Liver (tissue), 9 donors: ENCODE results near the gene FLOT2. TPM values are rescaled to one million over a fixed set of nuclear protein-coding genes. Genes with fewer than 3 reads are reported as not detected.

Experiments
- DNase-seq: peaks from one replicate; pipeline ENCODE4 v3.0.0-alpha.2; 2017; ENCODE audit warnings: low spot score
- H3K27ac ChIP-seq, 2 donors: one replicate each; pipeline ENCODE4 v1.7.0; 2013; ENCODE audit warnings: inconsistent platforms in 2 of 2, low read length in 2 of 2, control low read depth in 1 of 2, low read depth in 1 of 2, mild to moderate bottlenecking in 1 of 2
- H3K27me3 ChIP-seq, 4 donors: one replicate each; pipeline versions ENCODE4 v1.6.1 to v1.7.0; 2013; ENCODE audit warnings: low read length in 3 of 4, inconsistent platforms in 1 of 4, mild to moderate bottlenecking in 1 of 4, moderate library complexity in 1 of 4; ENCODE audit not compliant: control insufficient read depth in 4 of 4, insufficient read depth in 4 of 4
- H3K36me3 ChIP-seq, 4 donors: one replicate each; pipeline versions ENCODE4 v1.6.1 to v1.7.0; 2013; ENCODE audit warnings: low read length in 3 of 4, mild to moderate bottlenecking in 3 of 4, low read depth in 1 of 4, moderate library complexity in 1 of 4; ENCODE audit not compliant: control insufficient read depth in 4 of 4, insufficient read depth in 3 of 4
- H3K4me1 ChIP-seq, 4 donors: one replicate each; pipeline versions ENCODE4 v1.6.1 to v1.7.0; 2013; ENCODE audit warnings: low read length in 3 of 4, mild to moderate bottlenecking in 3 of 4, moderate library complexity in 1 of 4; ENCODE audit not compliant: control insufficient read depth in 4 of 4, insufficient read depth in 4 of 4
- H3K4me3 ChIP-seq, 3 donors: one replicate each; pipeline versions ENCODE4 v1.6.1 to v1.7.0; 2013; ENCODE audit warnings: low read length in 3 of 3, control low read depth in 1 of 3, low read depth in 1 of 3, mild to moderate bottlenecking in 1 of 3
- H3K9ac ChIP-seq, 2 donors: one replicate each; pipeline ENCODE4 v1.7.0; 2013; ENCODE audit warnings: low read length in 2 of 2, mild to moderate bottlenecking in 2 of 2, moderate library complexity in 2 of 2, control low read depth in 1 of 2, low read depth in 1 of 2
- H3K9me3 ChIP-seq, 4 donors: one replicate each; pipeline versions ENCODE4 v1.6.1 to v1.7.0; 2013; ENCODE audit warnings: low read length in 3 of 4; ENCODE audit not compliant: control insufficient read depth in 4 of 4
- ATF3 ChIP-seq: IDR thresholded peaks from 2 replicates; pipeline ENCODE4 v1.6.1; 2016; ENCODE audit warnings: antibody characterized with exemption
- EGR1 ChIP-seq, 2 donors: IDR thresholded peaks; 2 replicates each; pipeline ENCODE4 v1.6.1; 2016 to 2018; ENCODE audit warnings: antibody characterized with exemption in 2 of 2, low read depth in 2 of 2
- FOXA1 ChIP-seq: IDR thresholded peaks from 2 replicates; pipeline ENCODE4 v1.6.1; 2016; ENCODE audit warnings: antibody characterized with exemption
- FOXA2 ChIP-seq: IDR thresholded peaks from 2 replicates; pipeline ENCODE4 v1.6.1; 2016; ENCODE audit warnings: antibody characterized with exemption
- HNF4A ChIP-seq, 2 donors: conservative IDR thresholded peaks; 2 replicates each; pipeline ENCODE4 v1.6.1; 2016; ENCODE audit warnings: antibody characterized with exemption in 2 of 2, mild to moderate bottlenecking in 2 of 2
- HNF4G ChIP-seq: IDR thresholded peaks from 2 replicates; pipeline ENCODE4 v1.6.1; 2016; ENCODE audit warnings: antibody characterized with exemption
- MAX ChIP-seq: IDR thresholded peaks from 2 replicates; pipeline ENCODE4 v1.6.1; 2016; ENCODE audit warnings: antibody characterized with exemption
- NR2F2 ChIP-seq: IDR thresholded peaks from 2 replicates; pipeline ENCODE4 v1.6.1; 2016; ENCODE audit warnings: antibody characterized with exemption
- RAD21 ChIP-seq, 2 donors: IDR thresholded peaks; 2 replicates each; pipeline ENCODE4 v1.6.1; 2016; ENCODE audit warnings: antibody characterized with exemption in 2 of 2, mild to moderate bottlenecking in 2 of 2
- SP1 ChIP-seq: IDR thresholded peaks from 2 replicates; pipeline ENCODE4 v1.6.1; 2018; ENCODE audit warnings: antibody characterized with exemption, mild to moderate bottlenecking
- TAF1 ChIP-seq: conservative IDR thresholded peaks from 2 replicates; pipeline ENCODE4 v1.6.1; 2016; ENCODE audit warnings: antibody characterized with exemption, mild to moderate bottlenecking
- YY1 ChIP-seq: IDR thresholded peaks from 2 replicates; pipeline ENCODE4 v1.6.1; 2016; ENCODE audit warnings: antibody characterized with exemption, mild to moderate bottlenecking
- WGBS: extraction: QIAGEN DNeasy Blood & Tissue Kit; methylation state at CpG from one replicate; pipeline ENCODE4 v1.1.7; 2013; 5-methylcytosine and 5-hydroxymethylcytosine counted together
- polyA plus RNA-seq, 2 donors: library from polyadenylated mRNA; stranded (reverse) in 1 of 2; unstranded in 1 of 2; fragments of 200-250 nt in 1 of 2; fragments of >200 nt in 1 of 2; fragmentation: Nextera tagmentation in 1 of 2; extraction: Ambion mirVana in 1 of 2; gene quantifications; one replicate each; pipeline versions ENCODE4 v1.2.1 to v1.2.3, GENCODE V29; 2013 to 2015
- total RNA-seq, 2 donors: library from RNA; depleted of rRNA; stranded (reverse); fragments of >200 nt; gene quantifications; one replicate each; pipeline ENCODE4 v1.2.3, GENCODE V29; 2014
- TF ChIP-seq, protein P1 (sequence below): fragments of 150-350 bp; IDR thresholded peaks from 2 replicates; pipeline ENCODE4 v1.5.1; 2017; ENCODE audit warnings: improper control_type of control experiment, low read depth, low read length; ENCODE audit not compliant: missing input control
- TF ChIP-seq, protein P2 (sequence below): IDR thresholded peaks from 2 replicates; pipeline ENCODE4 v1.6.1; 2016; ENCODE audit warnings: antibody characterized with exemption
- donor health status: healthy.
- donor health status: healthy.
- donor health status: healthy.
- donor health status: healthy.
- donor health status: healthy.

FLOT2 gene
- total and polyA plus RNA-seq, 4 donors = 61.6 to 100 (median 69.4) TPM

DNA sequence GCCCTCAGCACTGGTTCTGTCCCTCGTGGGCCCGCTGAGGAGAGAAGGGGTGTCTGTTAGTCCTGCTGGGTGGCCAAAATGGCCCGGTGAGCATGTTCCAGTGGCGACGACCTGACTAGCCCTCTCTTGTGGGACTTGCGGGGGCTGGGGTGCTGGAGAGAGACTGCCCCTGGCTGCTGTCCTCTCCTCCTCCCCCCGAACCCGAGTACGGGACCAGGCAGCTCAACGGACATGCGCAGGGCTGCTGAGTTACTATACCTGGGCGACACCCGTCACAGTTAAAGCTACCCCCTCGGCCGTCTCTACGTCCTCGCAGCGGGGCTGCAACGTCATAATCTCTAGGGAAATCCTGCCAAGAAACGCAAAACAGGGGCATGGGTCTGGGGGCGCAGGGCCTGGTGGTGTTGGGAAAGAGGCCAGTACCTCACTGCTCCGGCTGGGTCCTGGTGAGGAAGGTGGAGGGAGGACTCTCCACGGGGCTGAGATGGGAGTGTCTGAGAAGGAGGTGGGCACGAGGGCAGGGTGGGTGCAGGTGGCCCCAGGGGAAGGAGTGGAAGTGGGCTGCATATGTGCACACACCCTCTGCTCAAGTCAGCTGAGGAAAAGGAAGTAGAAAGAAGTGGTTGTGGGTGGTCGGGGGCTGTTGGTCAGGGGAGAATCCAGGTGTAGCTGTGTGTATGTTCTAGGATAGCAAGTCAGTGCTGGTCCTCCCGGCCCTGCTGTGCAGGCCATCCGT lies 13.4 kb downstream of the FLOT2 start:
- no peaks in the 10 kb centered on the region for H3K4me1 ChIP-seq
- DNase-seq = no peak
- no peaks in the 10 kb centered on the region for H3K9me3 ChIP-seq
- no peaks in the 10 kb centered on the region for H3K27me3 ChIP-seq
- H3K4me3 ChIP-seq = no peak overlapping the region
- peaks cover 38 to 64% (median 40%) of the 10 kb centered on the region in 4 donors for H3K36me3 ChIP-seq
- no peak overlapping the region for H3K27ac ChIP-seq
- H3K9ac ChIP-seq = no peak overlapping the region
- WGBS = 92% methylated on average over 27 of the region's 27 CpGs
- TF ChIP-seq ATF3 (no peak), RAD21 (IDR thresholded peaks at IDR 0.05) (no peak), NR2F2 (no peak), TAF1 (no peak), FOXA1 (no peak), MAX (no peak), YY1 (no peak)
- TF ChIP-seq, protein P1, sequence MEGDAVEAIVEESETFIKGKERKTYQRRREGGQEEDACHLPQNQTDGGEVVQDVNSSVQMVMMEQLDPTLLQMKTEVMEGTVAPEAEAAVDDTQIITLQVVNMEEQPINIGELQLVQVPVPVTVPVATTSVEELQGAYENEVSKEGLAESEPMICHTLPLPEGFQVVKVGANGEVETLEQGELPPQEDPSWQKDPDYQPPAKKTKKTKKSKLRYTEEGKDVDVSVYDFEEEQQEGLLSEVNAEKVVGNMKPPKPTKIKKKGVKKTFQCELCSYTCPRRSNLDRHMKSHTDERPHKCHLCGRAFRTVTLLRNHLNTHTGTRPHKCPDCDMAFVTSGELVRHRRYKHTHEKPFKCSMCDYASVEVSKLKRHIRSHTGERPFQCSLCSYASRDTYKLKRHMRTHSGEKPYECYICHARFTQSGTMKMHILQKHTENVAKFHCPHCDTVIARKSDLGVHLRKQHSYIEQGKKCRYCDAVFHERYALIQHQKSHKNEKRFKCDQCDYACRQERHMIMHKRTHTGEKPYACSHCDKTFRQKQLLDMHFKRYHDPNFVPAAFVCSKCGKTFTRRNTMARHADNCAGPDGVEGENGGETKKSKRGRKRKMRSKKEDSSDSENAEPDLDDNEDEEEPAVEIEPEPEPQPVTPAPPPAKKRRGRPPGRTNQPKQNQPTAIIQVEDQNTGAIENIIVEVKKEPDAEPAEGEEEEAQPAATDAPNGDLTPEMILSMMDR = no peak

- Histone ChIP-seq H3K4me1 (no peaks in the 10 kb centered on the region), H3K27ac (no peak overlapping the region), H3K4me3 (no peak overlapping the region), H3K36me3 (peaks cover 37 to 71% (median 45%) of the 10 kb centered on the region in 4 donors), H3K27me3 (no peaks in the 10 kb centered on the region), H3K9me3 (no peaks in the 10 kb centered on the region), H3K9ac (no peak overlapping the region)
- TF ChIP-seq SP1 (no peak), FOXA2 (no peak), HNF4G (no peak), EGR1 (IDR thresholded peaks at IDR 0.05; ENCODE audit: low read depth in 2 of 2) (no peak), HNF4A (conservative IDR thresholded peaks at IDR 0.05) (no peak)
- TF ChIP-seq, protein P1 = no peak
- TF ChIP-seq, protein P2, sequence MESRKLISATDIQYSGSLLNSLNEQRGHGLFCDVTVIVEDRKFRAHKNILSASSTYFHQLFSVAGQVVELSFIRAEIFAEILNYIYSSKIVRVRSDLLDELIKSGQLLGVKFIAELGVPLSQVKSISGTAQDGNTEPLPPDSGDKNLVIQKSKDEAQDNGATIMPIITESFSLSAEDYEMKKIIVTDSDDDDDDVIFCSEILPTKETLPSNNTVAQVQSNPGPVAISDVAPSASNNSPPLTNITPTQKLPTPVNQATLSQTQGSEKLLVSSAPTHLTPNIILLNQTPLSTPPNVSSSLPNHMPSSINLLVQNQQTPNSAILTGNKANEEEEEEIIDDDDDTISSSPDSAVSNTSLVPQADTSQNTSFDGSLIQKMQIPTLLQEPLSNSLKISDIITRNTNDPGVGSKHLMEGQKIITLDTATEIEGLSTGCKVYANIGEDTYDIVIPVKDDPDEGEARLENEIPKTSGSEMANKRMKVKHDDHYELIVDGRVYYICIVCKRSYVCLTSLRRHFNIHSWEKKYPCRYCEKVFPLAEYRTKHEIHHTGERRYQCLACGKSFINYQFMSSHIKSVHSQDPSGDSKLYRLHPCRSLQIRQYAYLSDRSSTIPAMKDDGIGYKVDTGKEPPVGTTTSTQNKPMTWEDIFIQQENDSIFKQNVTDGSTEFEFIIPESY = no peak
- WGBS = 96% methylated on average over 18 of the region's 18 CpGs
- no peak for DNase-seq
Measured at GRCh38 chr17:28882154-28882895, 15.2 kb downstream of the FLOT2 start.
